ENCODE results near the gene GATA1. TPM values are rescaled to one million over a fixed set of nuclear protein-coding genes. Genes with fewer than 3 reads are reported as not detected.

GATA1 gene
- total RNA-seq, 1 experiment from 2014 or later: not detected

DNA sequence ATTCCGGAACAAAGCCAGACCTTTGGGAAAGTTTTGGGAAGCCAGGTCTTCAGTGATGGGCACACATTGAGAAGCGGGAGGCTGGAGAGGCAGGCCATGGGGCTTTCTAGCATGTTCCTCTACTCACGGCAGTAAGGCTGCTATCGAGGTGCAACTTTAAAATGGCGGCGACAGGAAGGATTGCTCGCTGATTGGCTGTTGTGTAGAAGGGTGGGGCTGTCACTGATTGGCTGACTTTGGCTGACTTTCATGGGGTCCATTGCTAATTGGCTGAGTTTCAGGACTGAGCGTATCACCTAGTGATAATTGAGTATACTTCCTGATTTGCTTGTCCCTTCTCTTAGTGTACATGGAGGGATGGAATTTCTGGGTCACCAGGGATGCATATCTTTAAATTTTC lies 44.6 kb upstream of the GATA1 start:
- intact Hi-C loops (cut with micrococcal nuclease): no loop called here
- BruUV-seq (replicated peaks): no TSS peak
- no peak overlapping the region for H3K27ac Mint-ChIP-seq (ENCODE audit: low read depth, unreplicated experiment)
- H3K4me1 Mint-ChIP-seq (ENCODE audit: insufficient read depth, unreplicated experiment): no peaks in the 10 kb centered on the region
- H3K36me3 Mint-ChIP-seq (ENCODE audit: insufficient read depth, unreplicated experiment): no peaks in the 10 kb centered on the region
- no peak overlapping the region for H3K4me3 Mint-ChIP-seq (ENCODE audit: unreplicated experiment)
- no peak for DNase-seq (ENCODE audit: unreplicated experiment)
- no peaks in the 10 kb centered on the region for H3K9me3 Mint-ChIP-seq (ENCODE audit: unreplicated experiment)
- CTCF ChIA-PET: no interaction called here
- POLR2A ChIA-PET: no interaction called here
- TF ChIP-seq, protein P1, sequence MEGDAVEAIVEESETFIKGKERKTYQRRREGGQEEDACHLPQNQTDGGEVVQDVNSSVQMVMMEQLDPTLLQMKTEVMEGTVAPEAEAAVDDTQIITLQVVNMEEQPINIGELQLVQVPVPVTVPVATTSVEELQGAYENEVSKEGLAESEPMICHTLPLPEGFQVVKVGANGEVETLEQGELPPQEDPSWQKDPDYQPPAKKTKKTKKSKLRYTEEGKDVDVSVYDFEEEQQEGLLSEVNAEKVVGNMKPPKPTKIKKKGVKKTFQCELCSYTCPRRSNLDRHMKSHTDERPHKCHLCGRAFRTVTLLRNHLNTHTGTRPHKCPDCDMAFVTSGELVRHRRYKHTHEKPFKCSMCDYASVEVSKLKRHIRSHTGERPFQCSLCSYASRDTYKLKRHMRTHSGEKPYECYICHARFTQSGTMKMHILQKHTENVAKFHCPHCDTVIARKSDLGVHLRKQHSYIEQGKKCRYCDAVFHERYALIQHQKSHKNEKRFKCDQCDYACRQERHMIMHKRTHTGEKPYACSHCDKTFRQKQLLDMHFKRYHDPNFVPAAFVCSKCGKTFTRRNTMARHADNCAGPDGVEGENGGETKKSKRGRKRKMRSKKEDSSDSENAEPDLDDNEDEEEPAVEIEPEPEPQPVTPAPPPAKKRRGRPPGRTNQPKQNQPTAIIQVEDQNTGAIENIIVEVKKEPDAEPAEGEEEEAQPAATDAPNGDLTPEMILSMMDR (IDR thresholded peaks at IDR 0.05; ENCODE audit: unreplicated experiment): no peak
- no peaks in the 10 kb centered on the region for H3K27me3 Mint-ChIP-seq (ENCODE audit: insufficient read depth, unreplicated experiment)

DNA sequence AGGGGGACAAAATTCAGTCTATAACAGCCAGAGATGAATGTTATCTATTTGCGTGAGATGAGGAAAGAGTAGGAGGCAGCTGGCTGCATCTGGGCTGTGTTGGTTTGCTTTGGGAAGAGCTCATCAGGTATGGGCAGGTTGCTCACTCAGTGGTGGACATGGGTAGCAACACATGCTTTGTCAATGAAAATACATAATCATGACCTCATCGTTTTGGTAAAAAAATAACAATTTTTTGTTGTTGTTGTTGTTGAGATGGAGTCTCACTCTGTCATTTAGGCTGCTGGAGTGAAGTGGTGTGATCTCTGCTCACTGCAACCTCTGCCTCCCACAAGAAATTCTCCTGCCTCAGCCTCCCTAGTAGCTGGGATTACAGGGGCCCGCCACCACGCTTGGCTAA lies 41.2 kb upstream of the GATA1 start:
- TF ChIP-seq, protein P1 (IDR thresholded peaks at IDR 0.05; ENCODE audit: unreplicated experiment): no peak
- Mint-ChIP-seq H3K36me3 (ENCODE audit: insufficient read depth, unreplicated experiment) (no peaks in the 10 kb centered on the region), H3K4me3 (ENCODE audit: unreplicated experiment) (no peak overlapping the region), H3K9me3 (ENCODE audit: unreplicated experiment) (no peaks in the 10 kb centered on the region), H3K27me3 (ENCODE audit: insufficient read depth, unreplicated experiment) (no peaks in the 10 kb centered on the region), H3K4me1 (ENCODE audit: insufficient read depth, unreplicated experiment) (no peaks in the 10 kb centered on the region), H3K27ac (ENCODE audit: low read depth, unreplicated experiment) (no peak overlapping the region)
- intact Hi-C loops (cut with micrococcal nuclease): no loop called here
- CTCF ChIA-PET: no interaction called here
- POLR2A ChIA-PET: no interaction called here
- BruUV-seq (replicated peaks): no TSS peak
- DNase-seq (ENCODE audit: unreplicated experiment): no peak

DNA sequence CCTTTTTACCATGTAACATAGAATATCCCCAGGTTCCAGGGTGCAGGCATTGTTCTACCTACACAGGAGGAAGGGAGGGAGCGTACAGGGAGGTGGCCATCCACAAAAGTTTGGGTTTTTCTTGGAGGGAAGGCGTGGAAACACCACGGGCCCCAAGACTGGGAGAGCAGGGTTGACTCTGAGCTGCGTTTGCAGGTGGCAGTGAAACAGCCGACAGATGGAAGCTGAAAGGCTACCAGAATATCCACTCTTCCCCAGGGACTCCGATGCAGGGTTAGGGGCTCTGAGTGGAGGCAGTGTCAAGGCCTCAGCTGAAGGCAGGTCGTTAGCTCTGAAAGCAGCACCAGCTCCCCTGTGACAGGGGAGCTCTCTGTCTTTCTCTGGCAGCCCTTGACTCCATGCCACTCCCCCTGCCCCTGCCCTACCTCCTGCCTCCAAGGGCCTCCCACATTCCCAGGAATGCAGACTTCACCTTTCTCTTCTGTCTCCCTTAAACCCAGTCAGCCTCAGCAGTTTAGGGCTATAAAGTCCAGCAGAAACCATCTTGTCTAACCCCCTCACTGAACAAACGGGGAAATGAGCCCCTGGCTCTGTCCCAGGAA lies 38.9 kb upstream of the GATA1 start:
- Mint-ChIP-seq H3K4me1 (ENCODE audit: insufficient read depth, unreplicated experiment) (no peaks in the 10 kb centered on the region), H3K36me3 (ENCODE audit: insufficient read depth, unreplicated experiment) (no peaks in the 10 kb centered on the region), H3K4me3 (ENCODE audit: unreplicated experiment) (no peak overlapping the region), H3K27ac (ENCODE audit: low read depth, unreplicated experiment) (no peak overlapping the region), H3K9me3 (ENCODE audit: unreplicated experiment) (no peaks in the 10 kb centered on the region), H3K27me3 (ENCODE audit: insufficient read depth, unreplicated experiment) (no peaks in the 10 kb centered on the region)
- POLR2A ChIA-PET: no interaction called here
- no peak for DNase-seq (ENCODE audit: unreplicated experiment)
- TF ChIP-seq, protein P1 (IDR thresholded peaks at IDR 0.05; ENCODE audit: unreplicated experiment): no peak
- BruUV-seq (replicated peaks): no TSS peak
- CTCF ChIA-PET: no interaction called here
- intact Hi-C loops (cut with micrococcal nuclease): no loop called here

DNA sequence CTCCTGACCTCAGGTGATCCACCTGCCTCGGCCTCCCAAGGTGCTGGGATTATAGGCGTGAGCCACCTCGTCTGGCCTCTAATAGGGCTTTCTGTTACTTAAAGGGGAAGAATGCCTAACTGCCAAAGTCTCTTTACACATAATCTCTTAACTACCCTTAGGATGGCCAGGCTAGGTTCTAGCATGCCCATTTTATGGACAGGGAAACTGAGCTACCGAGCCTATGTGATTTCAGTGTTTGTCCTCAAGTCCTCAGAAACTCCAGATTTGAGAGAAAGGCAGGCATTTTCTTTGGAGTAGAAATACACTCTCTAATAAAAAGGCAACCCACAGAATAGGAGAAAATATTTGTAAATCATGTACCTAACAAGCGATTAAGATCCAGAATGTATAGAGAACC lies 37.2 kb upstream of the GATA1 start:
- intact Hi-C loops (cut with micrococcal nuclease): no loop called here
- no peak for DNase-seq (ENCODE audit: unreplicated experiment)
- POLR2A ChIA-PET: no interaction called here
- Mint-ChIP-seq H3K36me3 (ENCODE audit: insufficient read depth, unreplicated experiment) (no peaks in the 10 kb centered on the region), H3K4me3 (ENCODE audit: unreplicated experiment) (no peak overlapping the region), H3K4me1 (ENCODE audit: insufficient read depth, unreplicated experiment) (no peaks in the 10 kb centered on the region), H3K27ac (ENCODE audit: low read depth, unreplicated experiment) (no peak overlapping the region), H3K27me3 (ENCODE audit: insufficient read depth, unreplicated experiment) (no peaks in the 10 kb centered on the region), H3K9me3 (ENCODE audit: unreplicated experiment) (no peaks in the 10 kb centered on the region)
- TF ChIP-seq, protein P1 (IDR thresholded peaks at IDR 0.05; ENCODE audit: unreplicated experiment): no peak
- BruUV-seq (replicated peaks): no TSS peak
- CTCF ChIA-PET: interaction anchor here (0.5 to 0.9 kb wide), 2 partner anchors 46 to 53 kb away, joined by 3 to 5 read pairs; partner anchors contain the start of gene HDAC6

Measured in MCF 10A (cell line).